DMS53 (cell line): Measurements from ENCODE around the gene HBEGF.
A peak's percentile ranks its signal among the peaks of the same experiment; 100 is the strongest.
"Not testable (repeated sequence)": the region's sequence is repeated elsewhere in the genome, so short reads cannot be mapped to it uniquely, and the experiment has no call there.

ENCODE experiments used
- DNase-seq: peaks from one replicate; lab custom pipeline; 2025; lab: John Stamatoyannopoulos, UW

HBEGF gene

GRCh38 chr5:140360681-140361479 is 14.5 kb upstream of the HBEGF start:
- DNase-seq, result no peak

- DNase-seq, result no peak
Measured at GRCh38 chr5:140360101-140360500, 13.7 kb upstream of the HBEGF start, which contains the start of gene SLC4A9. TSS of gene SLC4A9 (plus strand) at chr5:140360194. CDS start at chr5:140360237, 43 bp downstream.

- DNase-seq, result peak; percentile 42
Measured at GRCh38 chr5:140358738-140359310, 12.4 kb upstream of the HBEGF start.

DNA sequence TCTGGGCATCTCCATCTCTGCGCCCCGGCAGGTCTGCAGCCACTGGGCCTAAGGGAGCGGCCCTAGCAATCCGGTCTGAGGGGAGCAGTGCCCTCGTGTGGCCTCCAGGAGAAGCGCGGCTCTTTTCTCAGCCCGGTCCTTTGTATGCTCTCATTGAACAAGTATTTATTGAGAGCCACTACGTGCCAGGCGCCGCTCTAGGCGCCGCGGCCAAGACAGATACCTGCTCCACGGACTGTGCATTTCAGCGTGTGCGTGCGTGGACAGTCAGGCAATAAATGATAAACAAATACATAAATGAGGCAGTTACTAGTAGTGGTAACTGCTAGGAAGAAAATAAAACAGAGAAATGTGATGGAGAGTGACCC is 11.3 kb upstream of the HBEGF start:
- DNase-seq, result peak; percentile 92

- DNase-seq, result no peak
Measured at GRCh38 chr5:140356853-140357725, 10.7 kb upstream of the HBEGF start.

DNA sequence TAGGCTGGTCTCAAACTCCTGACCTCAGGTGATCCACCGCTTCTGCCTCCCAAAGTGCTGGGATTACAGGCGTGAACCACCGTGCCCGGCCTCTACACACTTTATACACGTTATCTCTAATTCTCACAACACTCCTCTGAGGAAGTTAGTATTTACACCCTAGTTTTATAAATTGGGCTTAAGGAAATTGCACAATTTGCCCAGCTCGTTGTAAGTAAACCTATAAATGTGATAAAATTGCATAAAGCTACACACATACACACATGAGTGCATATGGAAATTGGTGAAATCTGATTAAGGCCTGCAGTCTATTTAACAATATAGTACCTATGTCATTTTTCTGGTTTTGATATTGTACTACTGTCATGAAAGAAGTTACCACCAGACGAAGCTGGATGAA is 9.1 kb upstream of the HBEGF start:
- no peak for DNase-seq

GRCh38 chr5:140351609-140352334 is 5.4 kb upstream of the HBEGF start:
- DNase-seq, result peak; percentile 83

- DNase-seq, result peak; percentile 41
Measured at GRCh38 chr5:140349244-140349643, 2.8 kb upstream of the HBEGF start.

DNA sequence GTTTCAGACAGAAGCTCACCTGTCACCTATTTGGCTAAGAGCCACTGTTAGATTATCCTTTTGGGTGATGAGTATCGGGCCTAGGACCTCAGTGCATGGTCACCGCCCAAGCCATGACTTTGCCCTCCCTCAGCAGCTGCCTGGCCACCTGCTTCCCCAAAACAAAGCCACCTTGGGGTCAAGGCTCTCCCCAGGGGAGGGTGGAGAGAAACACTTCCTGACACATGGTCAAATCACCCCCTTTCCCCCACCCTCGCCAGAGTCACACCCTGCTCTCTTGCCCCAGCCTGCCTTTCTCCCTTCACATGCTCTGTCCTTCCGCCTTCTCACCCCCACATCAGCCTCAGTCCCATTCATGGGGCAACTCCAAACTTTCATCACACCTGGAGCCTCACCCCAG is 1.7 kb upstream of the HBEGF start:
- DNase-seq, result no peak

- DNase-seq, result no peak
Measured at GRCh38 chr5:140347360-140347759, 957 bp upstream of the HBEGF start.

- peak; percentile 75 for DNase-seq
Measured at GRCh38 chr5:140345919-140346347, 470 bp downstream of the HBEGF start.

- peak; percentile 66 for DNase-seq
Measured at GRCh38 chr5:140344683-140345423, 1.6 kb downstream of the HBEGF start.

- not testable (repeated sequence) for DNase-seq
Measured at GRCh38 chr5:140343849-140344248, 2.6 kb downstream of the HBEGF start.

DNA sequence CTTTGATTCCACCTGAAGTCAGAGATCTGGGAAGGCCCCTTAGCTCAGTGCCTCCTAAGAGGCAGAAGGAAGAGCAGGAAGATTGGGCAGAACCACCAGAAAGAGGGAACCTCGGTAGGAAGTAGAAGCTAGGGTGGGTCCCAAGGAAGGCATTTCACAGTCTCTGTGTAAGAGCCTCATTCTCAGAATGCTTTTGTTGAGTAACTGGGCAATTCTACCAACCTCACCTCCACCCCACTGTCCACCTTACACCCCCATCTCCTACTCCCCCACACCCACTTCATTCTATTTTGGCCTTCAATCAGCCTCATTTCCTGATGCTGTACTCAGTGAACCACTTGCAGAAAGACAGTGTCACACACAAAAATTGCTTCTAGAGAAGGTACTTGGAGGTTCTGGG is 3.5 kb downstream of the HBEGF start:
- no peak for DNase-seq

DNA sequence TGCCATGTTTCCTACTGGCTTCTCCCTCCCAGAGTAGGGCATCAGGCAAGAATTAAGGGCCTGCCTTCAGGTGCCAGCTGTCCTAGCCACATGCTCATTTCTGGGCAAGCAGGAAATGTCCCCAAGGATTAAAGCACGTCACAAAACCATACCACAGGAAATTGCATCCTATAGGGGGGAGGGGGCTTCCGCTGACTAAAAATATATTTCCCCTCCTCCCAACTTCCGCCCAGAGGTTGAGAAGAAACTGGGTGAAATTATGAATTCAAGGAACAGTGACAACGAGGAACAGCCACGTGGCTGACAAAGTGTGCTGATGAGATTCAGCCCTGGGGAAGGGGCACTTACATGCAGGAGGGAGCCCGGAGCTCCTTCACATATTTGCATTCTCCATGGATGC is 4.1 kb downstream of the HBEGF start:
- no peak for DNase-seq

DNA sequence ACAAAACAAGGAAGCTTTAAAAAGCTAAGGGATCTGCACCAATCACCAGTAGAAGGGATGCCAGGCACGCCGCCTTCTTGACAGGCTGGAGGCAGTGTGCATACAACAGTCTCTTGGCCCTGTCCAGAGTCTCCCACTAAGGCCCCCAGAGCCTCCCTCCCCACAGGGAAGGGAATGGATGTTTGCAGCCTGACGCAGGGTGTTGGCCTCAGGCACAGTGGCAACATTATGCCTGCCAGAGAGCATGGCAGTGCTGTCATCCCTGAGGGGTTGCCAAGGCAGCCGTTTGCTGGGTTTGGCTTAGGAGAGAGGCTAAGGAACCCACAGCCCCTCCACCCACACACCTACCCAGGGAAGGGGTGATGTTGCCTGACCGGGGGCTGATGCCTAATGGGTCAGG is 4.8 kb downstream of the HBEGF start:
- DNase-seq, result no peak

- no peak for DNase-seq
Measured at GRCh38 chr5:140340605-140341121, 5.7 kb downstream of the HBEGF start.

DNA sequence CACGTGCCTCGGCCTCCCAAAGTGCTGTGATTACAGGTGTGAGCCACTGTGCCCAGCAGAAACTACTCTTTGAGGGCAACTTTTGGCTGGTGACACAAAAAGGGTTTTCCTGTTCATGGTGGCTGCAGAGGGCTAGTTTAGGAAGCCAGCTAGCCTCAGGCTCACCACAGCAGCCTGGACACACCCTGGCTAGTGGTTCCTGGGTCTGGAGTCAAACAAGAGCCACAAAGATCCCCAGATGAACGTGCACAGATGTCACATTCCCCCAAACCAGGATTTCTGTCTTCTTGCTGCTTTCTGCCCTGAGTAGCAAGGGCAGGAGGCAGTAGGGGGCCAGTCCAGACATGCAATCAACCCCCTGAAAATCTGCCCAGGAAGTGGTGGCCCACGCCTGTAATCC is 6.8 kb downstream of the HBEGF start:
- DNase-seq, result no peak

- no peak for DNase-seq
Measured at GRCh38 chr5:140338908-140339307, 7.5 kb downstream of the HBEGF start.

- no peak for DNase-seq
Measured at GRCh38 chr5:140338336-140338735, 8.1 kb downstream of the HBEGF start.

DNA sequence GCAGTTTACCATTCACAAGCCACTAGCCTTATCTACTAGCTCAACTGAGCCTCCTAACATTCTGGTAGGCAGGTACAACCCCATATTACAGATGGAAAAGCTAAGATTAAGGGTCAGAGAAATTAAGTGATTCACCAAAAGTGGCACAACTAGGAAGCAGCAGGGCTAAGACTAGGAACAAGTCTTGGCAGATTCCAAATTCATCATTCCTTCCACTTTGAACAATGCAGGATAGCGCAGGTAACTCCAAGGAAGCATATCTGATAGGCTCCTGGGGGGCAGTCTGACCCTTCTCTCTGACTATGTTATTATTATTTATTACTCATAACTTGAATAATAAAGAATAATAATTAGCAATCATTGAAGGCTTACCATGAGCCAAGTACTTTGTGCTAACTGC is 8.5 kb downstream of the HBEGF start:
- no peak for DNase-seq
